Activated CD4-positive, alpha-beta T cell treated with anti-CD3 and anti-CD28 coated beads for 1 hour (primary cell): ENCODE data around the gene NOS3.
A peak's percentile ranks its signal among the peaks of the same experiment; 100 is the strongest.

Experiments
- DNase-seq: peaks from one replicate; pipeline ENCODE4 v3.0.0-alpha.2; 2020

Gene NOS3

GRCh38 chr7:150981644-150982043 lies 9.2 kb upstream of the NOS3 start:
- no peak for DNase-seq

- DNase-seq, result no peak
Measured at GRCh38 chr7:150982351-150982750, 8.5 kb upstream of the NOS3 start.

- no peak for DNase-seq
Measured at GRCh38 chr7:150983893-150984368, 6.9 kb upstream of the NOS3 start.

GRCh38 chr7:150986099-150986512 lies 4.7 kb upstream of the NOS3 start:
- no peak for DNase-seq

- no peak for DNase-seq
Measured at GRCh38 chr7:150986556-150986955, 4.3 kb upstream of the NOS3 start.

GRCh38 chr7:150988230-150989226 lies 2.3 kb upstream of the NOS3 start:
- peak; percentile 55 for DNase-seq

GRCh38 chr7:150989456-150989855 lies 1.4 kb upstream of the NOS3 start:
- DNase-seq, result no peak

GRCh38 chr7:150992051-150992640 lies 1.3 kb downstream of the NOS3 start:
- DNase-seq, result no peak

- DNase-seq, result no peak
Measured at GRCh38 chr7:150992833-150993302, 2.1 kb downstream of the NOS3 start.

- no peak for DNase-seq
Measured at GRCh38 chr7:150993511-150993910, 2.7 kb downstream of the NOS3 start.

GRCh38 chr7:150994141-150994837 lies 3.5 kb downstream of the NOS3 start:
- no peak for DNase-seq

- DNase-seq, result no peak
Measured at GRCh38 chr7:150994838-150995510, 4.2 kb downstream of the NOS3 start.

- DNase-seq, result no peak
Measured at GRCh38 chr7:150996376-150997074, 5.7 kb downstream of the NOS3 start.

- no peak for DNase-seq
Measured at GRCh38 chr7:150997075-150997511, 6.3 kb downstream of the NOS3 start.

- DNase-seq, result no peak
Measured at GRCh38 chr7:150997817-150998216, 7.0 kb downstream of the NOS3 start.

- no peak for DNase-seq
Measured at GRCh38 chr7:150998341-150998740, 7.5 kb downstream of the NOS3 start.

- no peak for DNase-seq
Measured at GRCh38 chr7:150999001-150999400, 8.2 kb downstream of the NOS3 start.

- no peak for DNase-seq
Measured at GRCh38 chr7:150999497-151000230, 8.8 kb downstream of the NOS3 start.

GRCh38 chr7:151000897-151001495 lies 10.2 kb downstream of the NOS3 start:
- no peak for DNase-seq

- no peak for DNase-seq
Measured at GRCh38 chr7:151001546-151001945, 10.7 kb downstream of the NOS3 start.

GRCh38 chr7:151003572-151003971 lies 12.8 kb downstream of the NOS3 start:
- DNase-seq, result no peak
